K562 (cell line): ENCODE results near the gene XPNPEP3. TPM values are rescaled to one million over a fixed set of nuclear protein-coding genes. Genes with fewer than 3 reads are reported as not detected.
"Not testable (repeated sequence)": the region's sequence is repeated elsewhere in the genome, so short reads cannot be mapped to it uniquely, and the experiment has no call there.

Experiments used
- ATAC-seq: fragments of 200-7000 bp; cut with Tn5 transposase; 3 replicates; pipeline ENCODE4 v1.9.1; 2020; ENCODE audit warnings: moderate library complexity
- BruUV-seq: library from RNA; stranded (reverse); fragments of 400-500 nt; replicated peaks from 2 replicates; lab custom pipeline; 2021; lab: Mats Ljungman, UMichigan
- CTCF ChIA-PET: fragments of 300-600 bp; formaldehyde crosslinking; extraction: SDS; loops from one replicate; lab custom pipeline; 2021; ENCODE audit warnings: low intra/inter-chr PET ratio; lab: Yijun Ruan, JAX
- POLR2A ChIA-PET: fragments of 300-600, 350-650 bp; sonication (Branson Sonifier 250); formaldehyde crosslinking; extraction: SDS; loops from one replicate; lab custom pipeline; 2021; ENCODE audit warnings: antibody characterized with exemption, inconsistent platforms; lab: Yijun Ruan, JAX
- DNase-seq, 4 experiments: peaks; one replicate each; pipeline versions ENCODE4 v3.0.0 to v3.0.0-alpha.2; 2011 to 2018; ENCODE audit warnings: low spot score in 3 of 4, mixed read lengths in 3 of 4; ENCODE audit errors: extremely low read depth in 1 of 4
- FAIRE-seq: peaks from 2 replicates; lab custom pipeline; 2011; peaks lifted over from hg19 to GRCh38; lab: Jason Lieb, UNC
- H2AFZ ChIP-seq: 2 replicates; pipeline ENCODE4 v1.6.0; 2011; ENCODE audit warnings: low read depth, low read length, control low read depth, inconsistent platforms
- H3K27ac ChIP-seq: fragments of 200-600 bp; 3 replicates; pipeline ENCODE4 v1.8.0; 2011; ENCODE audit warnings: low read depth, mild to moderate bottlenecking, control low read depth, inconsistent platforms, low read length, moderate library complexity, mixed read lengths; ENCODE audit errors: extremely low read depth
- H3K27me3 ChIP-seq, 2 experiments: fragments of 300-600 bp in 1 of 2; 2 replicates in 1 of 2; 3 replicates in 1 of 2; pipeline versions ENCODE4 v1.6.0 to v1.8.0; 2011; ENCODE audit warnings: inconsistent platforms in 2 of 2, low read length in 2 of 2, mild to moderate bottlenecking in 1 of 2, mixed read lengths in 1 of 2, moderate library complexity in 1 of 2; ENCODE audit not compliant: control insufficient read depth in 2 of 2, insufficient read depth in 2 of 2
- H3K36me3 ChIP-seq: fragments of 300-600 bp; 3 replicates; pipeline ENCODE4 v1.8.0; 2011; ENCODE audit warnings: mild to moderate bottlenecking, low read length, inconsistent platforms; ENCODE audit not compliant: control insufficient read depth, insufficient read depth
- H3K4me1 ChIP-seq, 2 experiments: fragments of 200-600 bp in 1 of 2; replicated peaks in 1 of 2; 2 replicates in 1 of 2; 3 replicates in 1 of 2; pipeline versions ENCODE4 v1.5.1 to v1.8.0; 2011; ENCODE audit warnings: inconsistent platforms in 2 of 2, low read length in 2 of 2, mild to moderate bottlenecking in 1 of 2, mixed read lengths in 1 of 2, moderate library complexity in 1 of 2; ENCODE audit not compliant: control insufficient read depth in 2 of 2, insufficient read depth in 2 of 2
- H3K4me2 ChIP-seq: 2 replicates; pipeline ENCODE4 v1.6.1; 2011; ENCODE audit warnings: low read length, control low read depth, inconsistent platforms, mixed read lengths; ENCODE audit not compliant: insufficient read depth
- H3K4me3 ChIP-seq: fragments of 200-600 bp; sonication (generic), shearing (Covaris generic); 2 replicates; pipeline ENCODE4 v1.5.1; 2016; ENCODE audit warnings: control low read depth, inconsistent platforms
- H3K79me2 ChIP-seq: fragments of 200-600 bp; 3 replicates; pipeline ENCODE4 v1.8.0; 2011; ENCODE audit warnings: low read length, inconsistent platforms; ENCODE audit not compliant: control insufficient read depth, insufficient read depth
- H3K9ac ChIP-seq, 2 experiments: 2 replicates each; pipeline versions ENCODE4 v1.6.0 to v1.6.1; 2011; ENCODE audit warnings: low read depth in 2 of 2, low read length in 2 of 2, control low read depth in 1 of 2, inconsistent platforms in 1 of 2, mild to moderate bottlenecking in 1 of 2, mixed read lengths in 1 of 2; ENCODE audit not compliant: insufficient read depth in 1 of 2
- H3K9me1 ChIP-seq: one replicate; pipeline ENCODE4 v1.6.0; 2011; ENCODE audit warnings: inconsistent platforms, mild to moderate bottlenecking, low read length, moderate library complexity; ENCODE audit not compliant: control insufficient read depth, insufficient read depth
- H3K9me3 ChIP-seq: replicated peaks from 2 replicates; pipeline ENCODE4 v1.5.1; 2011; ENCODE audit warnings: low read depth, low read length, inconsistent platforms; ENCODE audit not compliant: control insufficient read depth, insufficient read depth
- H4K20me1 ChIP-seq: replicated peaks from 2 replicates; pipeline ENCODE4 v1.6.1; 2011; ENCODE audit warnings: low read length, inconsistent platforms, mixed read lengths; ENCODE audit not compliant: control insufficient read depth, insufficient read depth
- ADNP ChIP-seq: fragments of 200-800 bp; sonication (Bioruptor generic); IDR thresholded peaks from 2 replicates; pipeline ENCODE4 v1.6.1; 2016; ENCODE audit warnings: missing genetic modification characterization, missing compliant biosample characterization
- ARNT ChIP-seq, 2 experiments: fragments of 450-650 bp; IDR thresholded peaks; 2 replicates each; pipeline ENCODE4 v1.6.1; 2016; ENCODE audit warnings: mild to moderate bottlenecking in 1 of 2
- ATF2 ChIP-seq: sonication (generic); formaldehyde crosslinking; IDR thresholded peaks from 2 replicates; pipeline ENCODE4 v1.8.1; 2022; ENCODE audit warnings: missing genetic modification reagents
- C11orf30 ChIP-seq: fragments of 450-650 bp; IDR thresholded peaks from 2 replicates; pipeline ENCODE4 v1.6.1; 2016; ENCODE audit warnings: low read depth, mild to moderate bottlenecking
- ETV5 ChIP-seq: sonication (generic); formaldehyde crosslinking; IDR thresholded peaks from 2 replicates; pipeline ENCODE4 v1.4.0; 2020; ENCODE audit warnings: low read depth, mild to moderate bottlenecking, missing genetic modification reagents
- HEY1 ChIP-seq: fragments of 250-450 bp; sonication (Bioruptor Pico); IDR thresholded peaks from 2 replicates; pipeline ENCODE4 v1.5.0; 2020; ENCODE audit warnings: mild to moderate bottlenecking, moderate library complexity, borderline replicate concordance
- HNRNPH1 ChIP-seq: fragments of 200-400 bp; formaldehyde crosslinking; optimal IDR thresholded peaks from 2 replicates; pipeline ENCODE3; 2017; ENCODE audit warnings: low read depth, mild to moderate bottlenecking, low read length, moderate library complexity
- MAX ChIP-seq: sonication (generic); formaldehyde crosslinking; IDR thresholded peaks from 2 replicates; pipeline ENCODE4 v1.9.0; 2022; ENCODE audit warnings: mild to moderate bottlenecking, missing genetic modification reagents
- NFIC ChIP-seq: fragments of 450-650 bp; IDR thresholded peaks from 2 replicates; pipeline ENCODE4 v1.6.1; 2017; ENCODE audit warnings: mild to moderate bottlenecking, inconsistent platforms
- NKRF ChIP-seq: fragments of 450-650 bp; IDR thresholded peaks from 2 replicates; pipeline ENCODE4 v1.6.1; 2016; ENCODE audit warnings: borderline replicate concordance
- TAF15 ChIP-seq: fragments of 200-400 bp; formaldehyde crosslinking; IDR thresholded peaks from 2 replicates; pipeline ENCODE4 v1.6.1; 2017; ENCODE audit warnings: mild to moderate bottlenecking, low read depth, low read length, moderate library complexity
- ZBTB17 ChIP-seq: fragments of 450-650 bp; formaldehyde crosslinking; IDR thresholded peaks from 2 replicates; pipeline ENCODE4 v1.4.0; 2020; ENCODE audit warnings: mild to moderate bottlenecking
- ZKSCAN3 ChIP-seq: fragments of 250-450 bp; sonication (Bioruptor Pico); IDR thresholded peaks from 2 replicates; pipeline ENCODE4 v1.4.0; 2020
- ZNF589 ChIP-seq: fragments of 200-800 bp; sonication (Bioruptor generic); IDR thresholded peaks from 2 replicates; pipeline ENCODE4 v1.6.1; 2016; ENCODE audit warnings: low read depth, missing genetic modification characterization, missing compliant biosample characterization
- ZSCAN29 ChIP-seq: fragments of 450-650 bp; IDR thresholded peaks from 2 replicates; pipeline ENCODE4 v1.6.1; 2017
- WGBS: fragments of 100-300 bp; shearing (Covaris generic); methylation state at CpG from one replicate; pipeline ENCODE4 v1.1.6; 2016; ENCODE audit warnings: low coverage, mixed read lengths; ENCODE audit not compliant: insufficient coverage; ENCODE audit errors: missing lambda C conversion rate; 5-methylcytosine and 5-hydroxymethylcytosine counted together
- in situ Hi-C: fragments of 300-500 bp; cut with MboI; formaldehyde crosslinking; loops from 4 replicates; pipeline ENCODE4 v1.15.0; 2018; ENCODE audit warnings: inconsistent platforms, mixed read lengths
- intact Hi-C: fragments of 100-400 bp; cut with micrococcal nuclease; formaldehyde crosslinking; loops from 2 replicates; pipeline ENCODE4 v1.14.2; 2022
- polyA plus RNA-seq, 8 experiments: library from polyadenylated mRNA; depleted of rRNA in 4 of 8; stranded (reverse) in 5 of 8; unstranded in 3 of 8; fragments of >200 nt; fragmentation: Nextera tagmentation in 2 of 8; fragmentation: Illumina TruSeq in 1 of 8; extraction: Ambion mirVana in 2 of 8; extraction: Trizol in 1 of 8; gene quantifications; 2 replicates each; pipeline versions ENCODE4 v1.2.1 to v1.2.3, GENCODE V29; 2011 to 2014; ENCODE audit warnings: inconsistent platforms in 1 of 8, missing spikeins in 1 of 8
- total RNA-seq, 7 experiments: library from RNA; depleted of rRNA in 6 of 7; stranded (reverse); fragments of >200 nt in 6 of 7; fragmentation: Illumina TruSeq in 2 of 7; extraction: Trizol in 2 of 7; gene quantifications; 2 replicates each; pipeline versions ENCODE4 v1.2.1 to v1.2.3, GENCODE V29; 2011 to 2021; ENCODE audit warnings: low replicate concordance in 1 of 7

Gene XPNPEP3
- total and polyA plus RNA-seq, 9 of the 15 experiments (the other 6 are each of a cell fraction or from before 2014, with no cell fraction given) = 9.1 to 22.6 (median 15.6) TPM

GRCh38 chr22:40844951-40845350, 12.0 kb upstream of the XPNPEP3 start:
- H3K27ac ChIP-seq = no peak overlapping the region
- H4K20me1 ChIP-seq = no peaks in the 10 kb centered on the region
- no peaks in the 10 kb centered on the region for H3K27me3 ChIP-seq
- H3K9me1 ChIP-seq = no peaks in the 10 kb centered on the region
- H3K9ac ChIP-seq = no peak overlapping the region
- no peak overlapping the region for H3K4me2 ChIP-seq
- peaks cover 90% of the 10 kb centered on the region for H3K36me3 ChIP-seq
- H3K4me1 ChIP-seq = no peaks in the 10 kb centered on the region; a peak in 1 of 5 replicates
- ChIA-PET CTCF (no interaction called here), POLR2A (no interaction called here)
- TF ChIP-seq ATF2 (CRISPR knock-in tag) = no peak
- TF ChIP-seq C11orf30 = no peak
- no peak for TF ChIP-seq ADNP (tag)
- TF ChIP-seq ZSCAN29 = no peak
- TF ChIP-seq ETV5 (CRISPR knock-in tag) = no peak
- no peak for TF ChIP-seq ZBTB17 (CRISPR knock-in tag)
- no peak for TF ChIP-seq TAF15
- TF ChIP-seq HEY1 (CRISPR knock-in tag) = no peak
- TF ChIP-seq HNRNPH1 = no peak
- no peak for TF ChIP-seq NFIC
- no peak for TF ChIP-seq ZNF589 (CRISPR knock-in tag)
- no peak for TF ChIP-seq ZKSCAN3 (CRISPR knock-in tag)
- no peak for TF ChIP-seq ARNT (IDR thresholded peaks at IDR 0.05)
- TF ChIP-seq MAX (CRISPR knock-in tag) = no peak
- TF ChIP-seq NKRF = no peak
- ATAC-seq (no peak), FAIRE-seq (no peak), DNase-seq (no peak)
- intact Hi-C loops = no loop called here
- in situ Hi-C loops = no loop called here
- no TSS peak for BruUV-seq
- peaks cover 40% of the 10 kb centered on the region for H3K79me2 ChIP-seq
- no peak overlapping the region for H3K4me3 ChIP-seq
- 94% methylated on average over 3 of the region's 3 CpGs for WGBS
- no peak overlapping the region for H2AFZ ChIP-seq
- H3K9me3 ChIP-seq = no peaks in the 10 kb centered on the region

GRCh38 chr22:40845816-40846215, 11.1 kb upstream of the XPNPEP3 start:
- BruUV-seq, H3K4me3 ChIP-seq, FAIRE-seq, H3K9me1 ChIP-seq, intact Hi-C loops, H3K27ac ChIP-seq, ATAC-seq, H3K4me1 ChIP-seq, DNase-seq, H3K9ac ChIP-seq, H3K9me3 ChIP-seq, H3K4me2 ChIP-seq, POLR2A ChIA-PET, H4K20me1 ChIP-seq, H3K27me3 ChIP-seq, in situ Hi-C loops, CTCF ChIA-PET, H2AFZ ChIP-seq: not testable (repeated sequence)
- Histone ChIP-seq H3K79me2 (peaks cover 48% of the 10 kb centered on the region), H3K36me3 (peaks cover 90% of the 10 kb centered on the region)
- 93% methylated on average over 11 of the region's 11 CpGs for WGBS
